ENCODE data around the gene MDC1. TPM values are rescaled to one million over a fixed set of nuclear protein-coding genes. Genes with fewer than 3 reads are reported as not detected.
"Not testable (repeated sequence)": the region's sequence is repeated elsewhere in the genome, so short reads cannot be mapped to it uniquely, and the experiment has no call there.

The MDC1 gene, protein sequence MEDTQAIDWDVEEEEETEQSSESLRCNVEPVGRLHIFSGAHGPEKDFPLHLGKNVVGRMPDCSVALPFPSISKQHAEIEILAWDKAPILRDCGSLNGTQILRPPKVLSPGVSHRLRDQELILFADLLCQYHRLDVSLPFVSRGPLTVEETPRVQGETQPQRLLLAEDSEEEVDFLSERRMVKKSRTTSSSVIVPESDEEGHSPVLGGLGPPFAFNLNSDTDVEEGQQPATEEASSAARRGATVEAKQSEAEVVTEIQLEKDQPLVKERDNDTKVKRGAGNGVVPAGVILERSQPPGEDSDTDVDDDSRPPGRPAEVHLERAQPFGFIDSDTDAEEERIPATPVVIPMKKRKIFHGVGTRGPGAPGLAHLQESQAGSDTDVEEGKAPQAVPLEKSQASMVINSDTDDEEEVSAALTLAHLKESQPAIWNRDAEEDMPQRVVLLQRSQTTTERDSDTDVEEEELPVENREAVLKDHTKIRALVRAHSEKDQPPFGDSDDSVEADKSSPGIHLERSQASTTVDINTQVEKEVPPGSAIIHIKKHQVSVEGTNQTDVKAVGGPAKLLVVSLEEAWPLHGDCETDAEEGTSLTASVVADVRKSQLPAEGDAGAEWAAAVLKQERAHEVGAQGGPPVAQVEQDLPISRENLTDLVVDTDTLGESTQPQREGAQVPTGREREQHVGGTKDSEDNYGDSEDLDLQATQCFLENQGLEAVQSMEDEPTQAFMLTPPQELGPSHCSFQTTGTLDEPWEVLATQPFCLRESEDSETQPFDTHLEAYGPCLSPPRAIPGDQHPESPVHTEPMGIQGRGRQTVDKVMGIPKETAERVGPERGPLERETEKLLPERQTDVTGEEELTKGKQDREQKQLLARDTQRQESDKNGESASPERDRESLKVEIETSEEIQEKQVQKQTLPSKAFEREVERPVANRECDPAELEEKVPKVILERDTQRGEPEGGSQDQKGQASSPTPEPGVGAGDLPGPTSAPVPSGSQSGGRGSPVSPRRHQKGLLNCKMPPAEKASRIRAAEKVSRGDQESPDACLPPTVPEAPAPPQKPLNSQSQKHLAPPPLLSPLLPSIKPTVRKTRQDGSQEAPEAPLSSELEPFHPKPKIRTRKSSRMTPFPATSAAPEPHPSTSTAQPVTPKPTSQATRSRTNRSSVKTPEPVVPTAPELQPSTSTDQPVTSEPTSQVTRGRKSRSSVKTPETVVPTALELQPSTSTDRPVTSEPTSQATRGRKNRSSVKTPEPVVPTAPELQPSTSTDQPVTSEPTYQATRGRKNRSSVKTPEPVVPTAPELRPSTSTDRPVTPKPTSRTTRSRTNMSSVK (N-terminal part only)
- total RNA-seq, result 14.0 TPM

DNA sequence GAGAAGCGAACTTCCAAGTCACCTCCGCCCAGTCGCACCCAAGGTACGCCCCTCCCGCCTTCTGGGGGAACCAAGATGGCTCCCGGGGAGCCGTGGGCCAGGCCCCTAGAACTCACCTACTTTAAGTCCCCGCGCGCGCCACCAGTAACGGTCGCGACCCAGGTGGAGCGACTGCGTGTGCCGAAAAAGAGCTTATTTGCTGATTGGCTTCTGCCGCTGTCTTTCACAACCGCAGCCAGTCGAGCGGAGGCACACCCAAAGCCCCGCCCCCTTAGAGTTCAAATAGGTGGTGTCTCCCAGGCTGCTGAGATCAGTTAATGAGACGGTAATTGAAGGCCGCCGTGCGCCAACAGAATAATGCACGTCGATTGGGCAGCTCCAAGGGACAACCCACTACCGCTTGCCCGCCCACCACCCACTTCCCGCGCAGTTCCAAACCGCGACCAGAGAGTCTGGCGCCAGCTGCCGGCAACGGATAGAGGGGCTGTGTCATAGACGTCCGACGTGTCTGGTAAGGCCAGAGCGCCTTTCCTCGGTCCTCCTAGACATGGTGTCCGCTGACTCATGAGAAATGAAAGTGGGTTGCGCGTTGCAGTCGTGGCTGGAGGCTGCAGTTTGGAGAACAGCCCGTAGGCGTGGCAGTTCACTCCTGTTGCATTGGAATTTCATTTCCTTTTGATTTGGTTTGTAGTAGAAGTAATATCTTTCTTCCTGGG is at the start of gene MDC1:
MDC1 (minus strand) TSS at position 153 of the 716 bp plus-strand sequence. CDS start 2,106 bp downstream, outside the sequence.
- DNase-seq (ENCODE audit: low read depth in 2 of 3, low spot score in 2 of 3), result peak; percentile 95 to 100 (median 100)

DNA sequence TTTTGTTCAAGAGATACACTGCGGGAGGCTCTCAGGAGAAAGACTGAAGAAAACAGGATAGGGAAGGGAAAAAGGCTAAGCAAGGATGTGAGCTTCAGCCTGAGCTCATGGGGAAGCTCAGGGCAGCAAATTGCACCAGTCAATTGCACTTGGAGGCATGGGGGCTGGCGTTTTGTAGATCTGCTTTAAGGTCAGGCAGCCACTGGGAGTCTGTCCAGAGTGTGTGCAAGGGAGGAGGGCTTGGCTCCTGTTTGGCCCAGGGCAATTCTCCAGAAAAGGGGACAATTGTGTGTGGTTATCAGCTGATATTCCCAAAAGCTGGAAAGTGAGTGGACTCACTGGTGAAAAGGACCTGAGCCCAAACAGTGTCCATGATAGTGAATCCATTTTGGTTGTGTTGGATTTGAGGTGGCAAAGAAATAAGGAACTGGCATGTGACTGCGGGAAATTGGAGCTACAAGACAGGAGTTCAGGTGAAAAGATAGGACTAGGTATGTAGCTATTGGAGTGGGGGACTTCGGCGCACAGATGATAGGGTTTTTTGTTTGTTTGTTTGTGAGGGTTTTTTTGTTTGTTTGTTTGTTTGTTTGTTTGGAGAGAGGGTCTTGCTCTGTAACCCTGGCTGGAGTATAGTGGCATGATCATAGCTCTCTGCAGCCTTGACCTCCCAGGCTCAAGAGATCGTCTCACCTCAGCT is 49.5 kb upstream of the MDC1 start:
- DNase-seq (ENCODE audit: low read depth in 2 of 3, low spot score in 2 of 3), result no peak

DNA sequence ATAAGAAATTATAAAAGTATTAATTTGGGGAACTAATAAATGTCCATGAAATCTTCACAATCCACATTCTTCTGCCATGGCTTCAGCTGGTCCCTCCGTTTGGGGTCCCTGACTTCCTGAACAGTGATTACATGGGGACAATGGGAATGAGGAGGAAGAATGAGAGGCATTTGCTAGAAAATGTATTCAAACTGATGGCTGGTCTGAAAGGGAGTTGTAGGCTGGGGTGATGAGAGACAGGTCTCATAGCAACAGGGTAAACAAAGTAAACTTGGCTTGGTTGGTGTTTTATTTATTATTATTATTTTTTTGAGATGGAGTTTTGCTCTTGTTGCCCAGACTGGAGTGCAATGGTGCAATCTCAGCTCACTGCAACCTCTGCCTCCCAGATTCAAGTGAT is 48.4 kb upstream of the MDC1 start:
- not testable (repeated sequence) for DNase-seq (ENCODE audit: low read depth in 2 of 3, low spot score in 2 of 3)

DNA sequence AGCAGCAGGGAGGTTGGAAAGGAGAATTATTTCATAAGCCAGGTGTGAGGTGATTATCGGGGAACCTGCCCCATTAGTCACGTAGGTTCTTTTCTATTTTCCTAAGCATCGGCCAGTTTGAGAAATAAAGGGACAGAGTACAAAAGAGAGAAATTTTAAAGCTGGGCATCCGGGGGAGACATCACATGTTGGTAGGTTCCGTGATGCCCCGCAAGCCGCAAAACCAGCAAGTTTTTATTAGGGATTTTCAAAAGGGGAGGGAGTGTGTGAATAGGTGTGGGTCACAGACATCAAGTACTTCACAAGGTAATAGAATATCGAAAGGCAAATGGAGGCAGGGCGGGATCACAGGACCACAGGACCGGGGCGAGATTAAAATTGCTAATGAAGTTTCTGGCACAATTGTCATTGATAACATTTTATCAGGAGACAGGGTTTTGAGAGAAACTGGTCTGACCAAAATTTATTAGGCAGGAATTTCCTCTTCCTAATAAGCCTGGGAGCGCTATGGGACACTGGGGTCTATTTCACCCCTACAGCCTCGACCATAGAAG is 47.5 kb upstream of the MDC1 start:
- DNase-seq (ENCODE audit: low read depth in 2 of 3, low spot score in 2 of 3), result not testable (repeated sequence)

DNA sequence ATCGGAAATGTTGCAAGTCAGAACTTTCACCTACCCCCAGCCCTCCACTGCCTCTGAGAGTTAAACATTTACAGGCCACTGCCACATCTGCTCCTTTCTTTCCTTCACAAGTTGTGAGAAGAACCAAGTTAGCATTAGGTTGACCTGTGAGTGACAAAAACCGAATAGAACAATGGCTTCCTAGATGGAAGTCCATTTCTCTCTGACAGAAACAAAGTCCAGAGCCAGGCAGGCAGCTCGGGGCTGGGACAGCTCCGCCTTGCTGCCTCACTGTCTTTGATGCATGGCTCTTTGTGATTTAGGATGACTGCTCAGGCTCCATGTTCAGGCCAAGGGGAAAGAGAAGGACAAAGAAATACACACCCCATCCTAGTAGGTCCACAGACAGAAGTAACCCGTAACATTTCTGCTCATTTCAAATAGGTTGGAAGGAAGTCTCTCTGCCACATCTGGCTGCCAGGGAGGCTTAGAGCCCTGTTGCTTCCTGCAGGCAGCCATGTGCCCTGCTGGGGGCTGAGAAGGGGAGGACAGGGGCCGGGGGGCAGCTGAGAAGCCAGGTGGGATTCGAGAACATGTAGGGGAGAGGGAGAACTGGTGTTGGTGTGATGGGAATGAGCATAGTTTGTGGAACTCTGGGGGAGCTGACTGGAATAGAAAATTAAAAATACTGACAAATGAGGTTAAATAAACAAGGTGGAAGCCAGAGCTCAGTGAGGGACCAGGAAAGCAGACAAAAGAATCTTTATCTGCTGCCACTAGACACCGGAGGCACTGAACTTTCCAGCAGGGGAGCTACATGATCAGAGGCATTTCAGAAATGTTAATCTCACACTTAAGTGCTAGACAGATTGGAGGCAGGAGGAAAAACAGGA is 46.8 kb upstream of the MDC1 start:
- no peak for DNase-seq (ENCODE audit: low read depth in 2 of 3, low spot score in 2 of 3)

DNA sequence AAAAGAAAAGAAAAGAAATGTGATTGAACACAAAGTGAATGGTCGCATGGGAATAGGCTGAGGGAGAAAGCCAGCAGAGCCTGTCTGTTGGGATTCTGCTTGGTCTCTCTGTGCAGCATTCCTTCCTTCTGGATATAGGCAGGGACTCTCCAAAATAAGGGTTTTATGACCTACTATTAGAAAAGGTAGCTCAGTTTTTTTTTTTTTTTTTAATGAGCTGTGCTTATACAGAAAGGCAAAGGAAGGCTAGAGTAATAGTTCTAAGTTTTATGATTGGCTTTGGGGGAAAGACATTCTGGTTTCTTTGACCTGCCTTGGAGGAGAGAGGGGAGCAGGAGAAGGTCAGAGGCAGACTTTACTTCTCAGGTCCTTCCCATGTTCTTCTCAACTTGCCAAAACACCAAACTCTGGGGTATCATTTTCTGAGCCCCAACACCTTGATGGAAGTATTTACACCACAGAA is 46.1 kb upstream of the MDC1 start:
- DNase-seq (ENCODE audit: low read depth in 2 of 3, low spot score in 2 of 3), result no peak

DNA sequence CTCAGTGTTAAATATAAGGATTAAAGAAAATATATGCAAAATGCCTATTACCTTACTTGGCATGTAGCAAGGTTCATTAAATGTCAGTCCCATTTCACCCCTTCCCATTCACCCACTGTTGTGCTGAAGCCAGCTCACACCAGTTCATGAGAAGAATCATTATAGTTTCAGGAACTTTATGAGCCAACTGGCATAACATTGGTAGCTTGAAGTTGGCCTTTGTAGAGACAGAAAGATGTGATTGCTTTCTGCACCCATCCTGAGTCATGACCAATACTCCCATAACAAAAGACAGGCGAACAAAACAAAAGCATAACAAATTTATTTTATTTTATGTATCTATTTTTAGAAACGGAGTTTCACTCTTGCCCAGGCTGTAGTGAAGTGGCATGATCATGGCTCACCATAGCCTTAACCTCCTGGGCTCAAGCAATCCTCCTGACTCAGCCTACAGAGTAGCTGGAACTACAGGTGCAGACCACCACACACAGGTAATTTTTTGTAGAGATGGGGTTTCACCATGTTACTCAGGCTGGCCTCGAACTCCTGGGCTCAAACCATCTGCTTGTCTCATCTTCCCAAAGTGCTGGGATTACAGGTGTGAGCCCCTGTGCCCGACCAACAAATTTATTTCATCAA is 44.8 kb upstream of the MDC1 start:
- DNase-seq (ENCODE audit: low read depth in 2 of 3, low spot score in 2 of 3), result no peak

DNA sequence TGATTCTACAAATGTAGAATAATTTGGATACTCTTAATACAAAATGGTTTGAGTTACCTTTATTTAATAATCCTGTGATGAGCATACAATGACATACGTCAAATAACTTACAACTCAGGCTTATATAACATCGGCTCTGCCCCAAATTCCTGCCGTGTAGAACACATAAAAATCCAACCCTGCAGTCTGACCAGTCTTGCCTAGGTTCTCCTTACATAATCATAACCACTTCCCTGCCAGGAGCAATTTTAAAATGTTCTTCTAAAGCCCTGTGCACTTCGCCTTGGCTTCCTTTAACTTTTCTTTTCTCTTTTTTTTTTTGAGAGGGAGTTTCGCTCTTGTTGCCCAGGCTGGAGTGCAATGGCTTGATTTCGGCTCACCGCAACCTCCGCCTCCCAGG is 43.5 kb upstream of the MDC1 start:
- DNase-seq (ENCODE audit: low read depth in 2 of 3, low spot score in 2 of 3), result no peak

DNA sequence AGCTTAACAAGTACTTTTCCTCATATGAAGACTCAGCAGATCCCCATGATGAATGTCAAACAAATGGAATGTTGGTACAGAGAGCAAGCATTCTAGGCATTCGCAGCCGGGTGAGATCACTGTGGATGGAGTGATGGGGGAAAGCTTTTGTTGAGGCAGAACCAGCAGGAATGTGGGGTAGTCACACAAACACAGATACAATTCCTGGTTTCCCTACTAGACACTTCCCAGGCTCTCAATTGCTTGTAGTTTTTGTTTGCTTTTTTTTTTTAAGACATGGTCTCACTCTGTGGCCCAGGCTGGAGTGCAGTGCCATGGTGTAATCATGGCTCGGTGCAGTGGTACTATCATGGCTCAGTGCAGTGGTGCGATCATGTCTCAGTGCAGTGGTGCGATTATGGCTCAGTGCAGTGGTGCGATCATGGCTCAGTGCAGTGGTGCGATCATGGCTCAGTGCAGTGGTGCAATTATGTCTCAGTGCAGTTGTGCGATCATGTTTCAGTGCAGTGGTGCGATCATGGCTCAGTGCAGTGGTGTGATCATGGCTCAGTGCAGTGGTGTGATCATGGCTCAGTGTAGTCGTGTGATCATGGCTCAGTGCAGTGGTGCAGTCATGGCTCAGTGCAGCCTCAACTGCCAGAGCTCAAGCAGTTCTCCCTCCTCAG is 42.6 kb upstream of the MDC1 start:
- no peak for DNase-seq (ENCODE audit: low read depth in 2 of 3, low spot score in 2 of 3)

DNA sequence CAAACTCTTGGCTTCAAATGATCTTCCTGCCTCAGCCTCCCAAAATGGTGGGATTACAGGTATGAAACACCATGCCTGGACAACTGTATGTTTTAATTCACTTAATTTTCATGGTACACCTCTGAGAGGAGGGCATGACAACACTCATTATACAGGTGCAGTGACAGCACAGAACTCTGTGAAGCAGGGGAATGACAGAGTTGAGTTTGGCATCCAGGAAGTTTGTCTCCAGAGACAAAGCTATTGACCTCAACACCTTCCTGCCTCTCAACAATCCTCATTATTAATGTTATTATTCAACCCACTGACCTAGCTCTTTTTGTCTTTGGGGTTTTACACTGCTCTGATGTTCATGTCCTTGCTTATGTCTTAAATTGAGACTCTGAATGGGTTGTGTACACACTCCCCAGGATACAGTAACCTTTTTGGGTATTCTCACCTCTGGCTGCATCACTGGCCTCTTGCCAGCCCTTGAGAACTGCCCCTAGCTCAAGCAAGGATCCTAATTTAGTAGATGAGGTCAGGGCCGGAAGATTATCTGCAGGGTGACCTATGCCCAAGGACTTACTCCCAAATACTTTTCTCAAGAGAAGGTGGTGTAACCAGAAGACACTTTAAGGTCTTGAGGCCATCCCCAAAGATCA is 40.3 kb upstream of the MDC1 start:
- no peak for DNase-seq (ENCODE audit: low read depth in 2 of 3, low spot score in 2 of 3)

DNA sequence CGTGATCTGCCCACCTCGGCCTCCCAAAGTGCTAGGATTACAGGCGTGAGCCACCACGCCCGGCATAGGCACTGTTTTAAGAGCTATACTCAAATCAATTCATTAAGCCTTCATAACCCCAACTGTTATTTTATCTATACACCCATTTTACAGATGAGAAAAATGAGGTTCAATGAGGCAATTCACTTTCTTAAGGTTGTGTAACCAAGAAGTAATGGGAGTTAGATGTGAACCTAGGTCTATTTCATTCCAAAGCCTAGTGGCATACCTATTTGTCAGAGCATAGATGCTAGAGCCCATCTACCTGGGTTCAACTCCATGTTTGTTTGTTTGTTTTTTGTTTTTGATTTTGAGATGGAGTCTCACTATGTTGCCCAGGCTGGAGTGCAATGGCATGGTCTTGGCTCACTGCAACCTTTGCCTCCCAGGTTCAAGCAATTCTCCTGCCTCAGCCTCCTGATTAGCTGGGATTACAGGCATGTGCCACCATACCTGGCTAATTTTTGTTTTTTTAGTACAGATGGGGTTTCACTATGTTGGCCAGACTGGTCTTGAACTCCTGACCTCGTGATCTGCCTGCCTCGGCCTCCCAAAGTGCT is 39.4 kb upstream of the MDC1 start:
- not testable (repeated sequence) for DNase-seq (ENCODE audit: low read depth in 2 of 3, low spot score in 2 of 3)

DNA sequence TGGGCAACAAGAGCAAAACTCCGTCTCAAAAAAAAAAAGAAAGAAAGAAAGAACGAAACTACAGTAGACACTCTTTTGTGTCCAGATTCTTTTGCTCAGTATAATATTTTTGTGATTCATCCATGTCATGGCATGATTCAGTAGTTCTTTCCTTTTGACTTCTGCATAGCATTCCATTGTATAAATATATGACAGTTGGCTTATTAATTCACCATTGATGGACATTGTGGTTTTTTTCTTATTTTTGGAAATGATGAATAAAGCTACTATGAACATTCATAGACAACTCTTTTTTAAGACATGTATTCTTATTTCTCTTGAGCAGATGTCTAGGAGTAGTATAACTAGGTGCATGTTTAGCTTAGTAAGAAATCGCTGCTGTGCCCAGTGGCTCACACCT is 37.5 kb upstream of the MDC1 start:
- no peak for DNase-seq (ENCODE audit: low read depth in 2 of 3, low spot score in 2 of 3)

DNA sequence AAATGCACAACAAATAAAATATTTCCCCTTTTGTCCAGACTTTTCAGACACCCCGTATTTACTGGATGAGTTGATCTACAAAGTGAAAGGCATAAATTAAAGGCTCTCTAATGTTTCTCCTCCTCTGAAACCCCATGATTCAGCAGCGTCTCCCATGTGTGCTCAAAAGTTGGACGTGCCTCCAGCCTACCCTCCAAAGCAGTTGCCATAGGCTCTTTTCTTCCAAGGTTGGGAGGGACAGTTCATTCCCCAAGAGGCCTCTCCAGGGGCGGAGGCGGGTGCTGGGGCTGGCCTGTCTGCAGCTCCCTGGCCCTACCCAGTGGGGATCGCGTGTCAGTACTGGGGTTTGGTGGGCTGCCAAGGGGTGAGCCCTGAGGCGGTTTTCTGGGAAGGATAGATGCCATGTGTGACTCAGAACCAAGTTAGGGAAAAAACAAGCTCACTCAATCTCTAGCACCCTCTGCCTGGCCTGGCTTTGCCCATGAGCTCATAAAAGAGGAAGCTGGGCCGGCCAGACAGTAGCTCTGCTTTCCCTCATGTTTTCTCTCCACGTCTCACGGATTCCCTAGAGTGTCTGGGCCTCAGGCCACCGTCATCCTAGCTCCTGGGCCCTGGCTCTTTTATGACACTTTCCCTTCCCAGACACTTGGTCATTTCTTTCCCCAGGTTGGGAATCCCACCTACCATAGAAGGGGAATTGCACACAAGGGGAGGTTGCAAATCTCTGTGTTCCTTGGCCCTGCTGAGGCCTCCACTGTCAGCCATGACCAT is 35.3 kb upstream of the MDC1 start:
- DNase-seq (ENCODE audit: low read depth in 2 of 3, low spot score in 2 of 3), result peak in 2 of 3 donors; percentile 75 to 81

DNA sequence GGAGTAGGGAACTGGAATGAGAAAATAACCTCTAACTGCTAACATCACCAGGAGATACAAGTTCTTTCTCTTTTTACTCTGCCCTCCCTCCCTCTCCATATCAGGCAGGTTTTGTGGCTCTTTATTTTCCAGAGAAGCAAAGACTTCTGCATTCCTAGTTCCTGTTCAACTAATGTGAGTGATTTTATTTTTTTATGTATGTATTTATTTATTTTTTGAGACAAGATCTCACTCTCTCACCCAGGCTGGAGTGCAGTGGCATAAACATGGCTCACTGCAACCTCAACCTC is 33.2 kb upstream of the MDC1 start:
- DNase-seq (ENCODE audit: low read depth in 2 of 3, low spot score in 2 of 3), result no peak

DNA sequence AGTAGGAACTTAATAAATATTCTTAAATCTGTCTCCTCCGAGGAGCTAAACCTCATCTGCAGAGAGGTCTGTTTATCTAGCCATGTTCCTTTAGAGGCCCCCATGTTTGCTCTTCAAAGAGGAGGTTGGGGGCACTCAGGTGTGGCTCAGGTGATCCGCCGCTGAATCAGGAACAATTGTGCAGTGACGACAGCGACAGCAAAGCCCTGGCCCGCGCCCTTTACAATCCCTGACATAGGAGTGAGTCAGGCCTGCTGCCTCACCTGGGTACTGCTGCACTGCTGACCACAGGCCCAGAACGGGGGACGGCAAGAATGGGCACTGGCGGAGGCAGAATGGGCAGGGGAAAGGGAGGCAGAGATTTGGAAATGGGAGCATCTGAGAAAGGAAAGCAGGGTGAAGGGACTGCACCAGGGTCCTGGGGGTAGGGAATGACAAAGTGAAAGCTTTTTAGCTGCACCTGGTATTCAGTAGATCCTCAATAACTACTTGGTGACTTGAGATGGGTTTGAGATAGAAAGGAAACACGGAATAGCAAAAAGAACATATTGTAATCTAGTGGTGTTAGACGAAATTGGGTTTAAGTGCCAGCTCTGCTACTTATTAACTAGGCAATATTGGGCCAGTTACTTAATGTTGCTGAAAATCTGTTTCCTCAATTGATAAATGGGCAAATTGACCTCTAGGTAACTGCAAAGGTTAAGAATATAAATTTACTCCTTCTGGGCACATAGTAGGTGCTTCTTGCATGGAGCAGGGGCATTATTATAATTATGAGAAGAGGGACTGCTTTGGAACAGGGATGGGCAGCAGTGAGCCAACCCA is 32.7 kb upstream of the MDC1 start:
- no peak for DNase-seq (ENCODE audit: low read depth in 2 of 3, low spot score in 2 of 3)

Data from hematopoietic multipotent progenitor cell (in vitro differentiated cells).